K562 (cell line): Measurements from ENCODE around the gene ARHGAP30. TPM values are rescaled to one million over a fixed set of nuclear protein-coding genes. Genes with fewer than 3 reads are reported as not detected.

ENCODE experiments used
- DEAF1 ChIP-seq: fragments of 450-650 bp; formaldehyde crosslinking; IDR thresholded peaks from 2 replicates; pipeline ENCODE4 v1.4.0; 2020; ENCODE audit warnings: mild to moderate bottlenecking, moderate library complexity
- EHMT2 ChIP-seq: fragments of 450-650 bp; IDR thresholded peaks from 2 replicates; pipeline ENCODE4 v1.6.1; 2018; ENCODE audit warnings: antibody characterized with exemption
- JUND ChIP-seq, 2 experiments: IDR thresholded peaks; 2 replicates in 1 of 2; 3 replicates in 1 of 2; pipeline ENCODE4 v1.6.1; 2011; ENCODE audit warnings: borderline replicate concordance in 2 of 2, low read depth in 2 of 2, low read length in 2 of 2, improper control_type of control experiment in 1 of 2, missing biosample characterization in 1 of 2, missing genetic modification characterization in 1 of 2, missing genetic modification reagents in 1 of 2
- MECOM ChIP-seq: fragments of 250-450 bp; sonication (Bioruptor Pico); IDR thresholded peaks from 2 replicates; pipeline ENCODE4 v1.8.0; 2022; ENCODE audit warnings: inconsistent platforms
- NCOA6 ChIP-seq: fragments of 450-650 bp; IDR thresholded peaks from 2 replicates; pipeline ENCODE4 v1.6.1; 2017; ENCODE audit warnings: mild to moderate bottlenecking
- NELFE ChIP-seq: IDR thresholded peaks from 2 replicates; pipeline ENCODE4 v1.6.1; 2011; ENCODE audit warnings: mild to moderate bottlenecking; ENCODE audit not compliant: insufficient read depth, insufficient read length
- USF1 ChIP-seq: sonication (generic); formaldehyde crosslinking; IDR thresholded peaks from 2 replicates; pipeline ENCODE4 v1.9.0; 2022; ENCODE audit warnings: mild to moderate bottlenecking, missing genetic modification reagents
- XRCC4 ChIP-seq: IDR thresholded peaks from one replicate; pipeline ENCODE4 v1.6.1; 2011; ENCODE audit not compliant: insufficient read depth, insufficient read length; ENCODE audit errors: extremely low read depth
- YY1 ChIP-seq, 3 experiments: IDR thresholded peaks; 2 replicates each; pipeline ENCODE4 v1.6.1; 2011; ENCODE audit warnings: low read length in 2 of 3, mild to moderate bottlenecking in 2 of 3, moderate library complexity in 2 of 3, borderline replicate concordance in 1 of 3, control low read depth in 1 of 3, low read depth in 1 of 3; ENCODE audit not compliant: insufficient read depth in 3 of 3, insufficient replicate concordance in 2 of 3, control insufficient read depth in 1 of 3, insufficient read length in 1 of 3; ENCODE audit errors: extremely low read depth in 1 of 3
- ZFP36 ChIP-seq: fragments of 150-350 bp; IDR thresholded peaks from 2 replicates; pipeline ENCODE4 v1.6.1; 2018; ENCODE audit warnings: low read length, low read depth; ENCODE audit not compliant: partially characterized antibody
- ZNF263 ChIP-seq: sonication (generic); formaldehyde crosslinking; IDR thresholded peaks from 2 replicates; pipeline ENCODE4 v1.8.0; 2022; ENCODE audit warnings: mild to moderate bottlenecking, missing genetic modification reagents, borderline replicate concordance
- ZNF277 ChIP-seq: fragments of 250-450 bp; sonication (Bioruptor Pico); IDR thresholded peaks from 2 replicates; pipeline ENCODE4 v1.8.0; 2022; ENCODE audit warnings: inconsistent platforms, mild to moderate bottlenecking, moderate library complexity, borderline replicate concordance
- ZNF384 ChIP-seq: IDR thresholded peaks from 2 replicates; pipeline ENCODE4 v1.6.1; 2012; ENCODE audit warnings: low read depth, low read length, improper control_type of control experiment
- ZNF408 ChIP-seq: fragments of 250-450 bp; sonication (Bioruptor Pico); IDR thresholded peaks from 2 replicates; pipeline ENCODE4 v1.4.0; 2020; ENCODE audit warnings: low read depth, mild to moderate bottlenecking, moderate library complexity
- ZNF695 ChIP-seq: fragments of 450-650 bp; formaldehyde crosslinking; IDR thresholded peaks from 2 replicates; pipeline ENCODE4 v1.4.0; 2020; ENCODE audit warnings: mild to moderate bottlenecking, moderate library complexity
- ZNF79 ChIP-seq: fragments of 250-450 bp; sonication (Bioruptor Pico); IDR thresholded peaks from 2 replicates; pipeline ENCODE4 v1.4.0; 2020; ENCODE audit warnings: low read depth, mild to moderate bottlenecking, moderate library complexity
- polyA plus RNA-seq, 8 experiments: library from polyadenylated mRNA; depleted of rRNA in 4 of 8; stranded (reverse) in 5 of 8; unstranded in 3 of 8; fragments of >200 nt; fragmentation: Nextera tagmentation in 2 of 8; fragmentation: Illumina TruSeq in 1 of 8; extraction: Ambion mirVana in 2 of 8; extraction: Trizol in 1 of 8; gene quantifications; 2 replicates each; pipeline versions ENCODE4 v1.2.1 to v1.2.3, GENCODE V29; 2011 to 2014; ENCODE audit warnings: inconsistent platforms in 1 of 8, missing spikeins in 1 of 8
- total RNA-seq, 7 experiments: library from RNA; depleted of rRNA in 6 of 7; stranded (reverse); fragments of >200 nt in 6 of 7; fragmentation: Illumina TruSeq in 2 of 7; extraction: Trizol in 2 of 7; gene quantifications; 2 replicates each; pipeline versions ENCODE4 v1.2.1 to v1.2.3, GENCODE V29; 2011 to 2021; ENCODE audit warnings: low replicate concordance in 1 of 7
- TF ChIP-seq, protein P1 (sequence below): fragments of 450-650 bp; formaldehyde crosslinking; IDR thresholded peaks from 2 replicates; pipeline ENCODE4 v1.4.0; 2020; ENCODE audit warnings: mild to moderate bottlenecking, mixed read lengths

Gene ARHGAP30
- total and polyA plus RNA-seq, 9 of the 15 experiments (the other 6 are each of a cell fraction or from before 2014, with no cell fraction given), result 0.01 to 0.73 (median 0.12) TPM

DNA sequence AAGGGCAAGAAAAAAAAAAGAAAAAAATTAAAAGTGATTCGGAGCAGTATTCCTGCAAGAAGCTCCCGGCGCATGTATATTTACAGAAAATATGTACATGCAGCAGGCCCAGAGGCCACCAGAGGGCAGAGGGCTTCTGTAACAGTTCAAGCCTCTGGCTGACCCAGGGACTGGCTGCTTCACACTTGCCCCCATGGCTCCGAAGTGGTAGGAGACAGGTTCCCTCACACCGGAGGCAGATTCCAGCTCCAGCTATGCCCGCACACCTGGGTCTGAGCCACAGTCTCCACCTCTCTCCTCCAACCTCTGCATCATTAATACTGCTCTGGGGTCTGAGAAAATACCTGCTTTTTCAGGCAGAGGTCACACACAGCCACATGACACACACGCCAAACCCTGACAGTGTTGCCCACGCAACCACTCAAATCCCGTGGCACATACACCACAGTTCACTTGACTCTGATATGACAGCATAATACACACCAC is 2.2 kb upstream of the ARHGAP30 start (continued):
- TF ChIP-seq ZNF263 (CRISPR knock-in tag), result no peak
- no peak for TF ChIP-seq EHMT2
- no peak for TF ChIP-seq ZNF408 (CRISPR knock-in tag)
- no peak for TF ChIP-seq ZNF695
- TF ChIP-seq NELFE, result no peak
- peak; percentile 54 for TF ChIP-seq DEAF1 (CRISPR knock-in tag)
- no peak for TF ChIP-seq YY1 (IDR thresholded peaks at IDR 0.05; ENCODE audit: borderline replicate concordance in 1 of 3, control insufficient read depth in 1 of 3, extremely low read depth in 1 of 3, insufficient read depth in 3 of 3, insufficient read length in 1 of 3, insufficient replicate concordance in 2 of 3, low read depth in 1 of 3, low read length in 2 of 3)
- TF ChIP-seq ZNF79 (CRISPR knock-in tag), result no peak
- TF ChIP-seq USF1 (CRISPR knock-in tag), result no peak
- TF ChIP-seq, protein P1, sequence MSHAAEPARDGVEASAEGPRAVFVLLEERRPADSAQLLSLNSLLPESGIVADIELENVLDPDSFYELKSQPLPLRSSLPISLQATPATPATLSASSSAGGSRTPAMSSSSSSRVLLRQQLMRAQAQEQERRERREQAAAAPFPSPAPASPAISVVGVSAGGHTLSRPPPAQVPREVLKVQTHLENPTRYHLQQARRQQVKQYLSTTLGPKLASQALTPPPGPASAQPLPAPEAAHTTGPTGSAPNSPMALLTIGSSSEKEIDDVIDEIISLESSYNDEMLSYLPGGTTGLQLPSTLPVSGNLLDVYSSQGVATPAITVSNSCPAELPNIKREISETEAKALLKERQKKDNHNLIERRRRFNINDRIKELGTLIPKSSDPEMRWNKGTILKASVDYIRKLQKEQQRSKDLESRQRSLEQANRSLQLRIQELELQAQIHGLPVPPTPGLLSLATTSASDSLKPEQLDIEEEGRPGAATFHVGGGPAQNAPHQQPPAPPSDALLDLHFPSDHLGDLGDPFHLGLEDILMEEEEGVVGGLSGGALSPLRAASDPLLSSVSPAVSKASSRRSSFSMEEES, result no peak
- no peak for TF ChIP-seq ZFP36
- no peak for TF ChIP-seq XRCC4
- 0 out of 2 replicates have a peak, but pooled peaks have one; percentile 5 for TF ChIP-seq ZNF384
- TF ChIP-seq ZNF277 (CRISPR knock-in tag), result no peak
- TF ChIP-seq NCOA6, result no peak
- no peak for TF ChIP-seq MECOM
- TF ChIP-seq JUND (IDR thresholded peaks at IDR 0.05; ENCODE audit: borderline replicate concordance, low read depth, low read length), result peak; percentile 41; the same call in 1 of the 2 replicates
- no peak for TF ChIP-seq JUND (tag; IDR thresholded peaks at IDR 0.05; ENCODE audit: borderline replicate concordance, low read depth, low read length)
